ENCODE measurements around the gene CCNI. TPM values are rescaled to one million over a fixed set of nuclear protein-coding genes. Genes with fewer than 3 reads are reported as not detected.

Gene CCNI
- total RNA-seq, 1 donor from 2014 or later, result 344 TPM

GRCh38 chr4:77001907-77002306, 73.9 kb downstream of the CCNI start:
- intact Hi-C loops (cut with micrococcal nuclease), result no loop called here
- Histone ChIP-seq H3K27me3 (ENCODE audit: low read depth) (peaks cover 17% of the 10 kb centered on the region), H3K4me1 (peaks cover 44% of the 10 kb centered on the region), H3K4me3 (no peak overlapping the region), H3K9me3 (replicated peaks) (peaks cover 5% of the 10 kb centered on the region), H3K36me3 (peaks cover 33% of the 10 kb centered on the region), H3K27ac (replicated peaks) (peak overlapping the region; percentile 17)
- TF ChIP-seq CTCF (IDR thresholded peaks at IDR 0.05; ENCODE audit: borderline replicate concordance), result no peak
- no peak for DNase-seq

GRCh38 chr4:76998251-76998901, 77.4 kb downstream of the CCNI start:
- Histone ChIP-seq H3K4me3 (no peak overlapping the region), H3K36me3 (peaks cover 27% of the 10 kb centered on the region), H3K9me3 (replicated peaks) (peaks cover 5% of the 10 kb centered on the region), H3K27me3 (ENCODE audit: low read depth) (no peaks in the 10 kb centered on the region), H3K4me1 (peaks cover 43% of the 10 kb centered on the region), H3K27ac (replicated peaks) (no peak overlapping the region)
- no peak for TF ChIP-seq CTCF (IDR thresholded peaks at IDR 0.05; ENCODE audit: borderline replicate concordance)
- DNase-seq, result no peak
- intact Hi-C loops (cut with micrococcal nuclease), result no loop called here

- Histone ChIP-seq H3K4me1 (peaks cover 38% of the 10 kb centered on the region), H3K27me3 (ENCODE audit: low read depth) (no peaks in the 10 kb centered on the region), H3K4me3 (no peak overlapping the region), H3K36me3 (peaks cover 27% of the 10 kb centered on the region), H3K27ac (replicated peaks) (no peak overlapping the region), H3K9me3 (replicated peaks) (peaks cover 5% of the 10 kb centered on the region)
- intact Hi-C loops (cut with micrococcal nuclease), result no loop called here
- no peak for DNase-seq
- TF ChIP-seq CTCF (IDR thresholded peaks at IDR 0.05; ENCODE audit: borderline replicate concordance), result no peak
Observed at GRCh38 chr4:76997532-76997931, 78.3 kb downstream of the CCNI start.

Other genes with a start within 250 kb of the CCNI start
- not detected for gene SOWAHB, start 177.8 kb downstream of the CCNI start, total RNA-seq
- gene SEPTIN11, start 126.2 kb downstream of the CCNI start, total RNA-seq, result 30.1 TPM
- gene CCNG2, start 81.2 kb upstream of the CCNI start, total RNA-seq, result 8.5 TPM

All from left ventricle myocardium inferior (tissue), 1 donor.